Heart left ventricle (tissue), 16 donors: ENCODE data around the gene JUP. TPM values are rescaled to one million over a fixed set of nuclear protein-coding genes. Genes with fewer than 3 reads are reported as not detected.

Experiments used
- ATAC-seq, 4 donors: fragments of 200-7000 bp; cut with Tn5 transposase; one replicate each; pipeline ENCODE4 v1.9.1; 2020 to 2022; ENCODE audit warnings: moderate library complexity in 4 of 4, mild to moderate bottlenecking in 3 of 4, moderate number of reproducible peaks in 1 of 4
- DNase-seq, 5 donors: peaks; one replicate each; pipeline ENCODE4 v3.0.0-alpha.2; 2020
- H3K27ac ChIP-seq, 12 donors: fragments of 200-600 bp; sonication (generic) in 4 of 12; one replicate each; pipeline versions ENCODE4 v1.5.0 to v1.8.0; 2016 to 2022; ENCODE audit warnings: mild to moderate bottlenecking in 2 of 12
- H3K27me3 ChIP-seq, 9 donors: fragments of 200-600 bp; sonication (generic) in 2 of 9; one replicate each; pipeline versions ENCODE4 v1.5.1 to v1.8.0; 2016 to 2022; ENCODE audit warnings: mild to moderate bottlenecking in 3 of 9
- H3K36me3 ChIP-seq, 9 donors: fragments of 200-600 bp; sonication (generic) in 2 of 9; one replicate each; pipeline versions ENCODE4 v1.5.0 to v1.8.0; 2018 to 2022; ENCODE audit warnings: mild to moderate bottlenecking in 2 of 9
- H3K4me1 ChIP-seq, 12 donors: fragments of 200-600 bp; sonication (generic) in 4 of 12; one replicate each; pipeline versions ENCODE4 v1.5.0 to v1.8.0; 2016 to 2022; ENCODE audit warnings: mild to moderate bottlenecking in 3 of 12
- H3K4me3 ChIP-seq, 12 donors: fragments of 200-600 bp; sonication (generic) in 4 of 12; one replicate each; pipeline versions ENCODE4 v1.5.0 to v1.8.0; 2017 to 2022; ENCODE audit warnings: mild to moderate bottlenecking in 9 of 12, moderate library complexity in 4 of 12
- H3K9me3 ChIP-seq, 12 donors: fragments of 200-600 bp; sonication (generic) in 4 of 12; one replicate each; pipeline versions ENCODE4 v1.5.0 to v1.8.0; 2016 to 2022; ENCODE audit warnings: mild to moderate bottlenecking in 1 of 12
- CTCF ChIP-seq, 12 donors: fragments of 200-600 bp; sonication (generic) in 4 of 12; IDR thresholded peaks; one replicate each; pipeline versions ENCODE4 v1.5.0 to v1.8.0; 2018 to 2022; ENCODE audit warnings: antibody characterized with exemption in 12 of 12, mild to moderate bottlenecking in 5 of 12
- POLR2A ChIP-seq, 2 donors: fragments of 450-650 bp; IDR thresholded peaks; one replicate each; pipeline ENCODE4 v1.6.1; 2017; ENCODE audit warnings: antibody characterized with exemption in 2 of 2, mild to moderate bottlenecking in 2 of 2, moderate library complexity in 2 of 2
- WGBS, 4 donors: extraction: QIAGEN DNeasy Blood & Tissue Kit in 2 of 4; methylation state at CpG; one replicate each; pipeline versions ENCODE4 v1.1.5 to v1.1.7; 2013 to 2018; 5-methylcytosine and 5-hydroxymethylcytosine counted together
- intact Hi-C, 10 donors: fragments of 100-400 bp; cut with DNase I; formaldehyde crosslinking; loops; one replicate each; pipeline versions ENCODE4 v1.11.1 to v1.14.2; 2022
- polyA plus RNA-seq, 2 donors: library from polyadenylated mRNA; stranded (reverse); fragments of 200-250 nt; gene quantifications; one replicate each; pipeline ENCODE4 v1.2.3, GENCODE V29; 2013
- total RNA-seq, 9 donors: library from RNA; depleted of rRNA in 2 of 9; stranded (reverse); fragments of >200 nt in 2 of 9; fragmentation: NEBNext Ultra II Directional in 3 of 9; extraction: Animal tissue kit (Norgen Biotek cat#: 25700) in 3 of 9; gene quantifications; one replicate each; pipeline versions ENCODE4 v1.1.0 to v1.2.4, GENCODE V29; 2016 to 2023
- donor health status: ischemic (EF 13 %, LVEDD 7.1; RV severe dilation, severe dysfunction).
- donor health status: healthy with polysubstance abuse.
- donor health status: DM: no; HTN: yes; CAD: no.
- donor health status: DM: no; HTN: no; CAD: no.
- donor health status: ischemic (EF 25% LVEDD 6.9; RV normal size, moderate dysfunction).
- donor health status: ischemic (EF 25% LVEDD 5.7; RV mildly dilated, moderate dysfunction).
- donor health status: healthy.
- donor health status: DM: yes; HTN: yes; CAD: no.
- donor health status: ischemic (EF 35%, LVEDD 5.7; RV mildly dilated, moderate dysfunction).
- donor health status: nonischemic (EF 11% LVEDD 7.7; RV severe dilation, severe dysfunction).
- donor health status: DM: yes; HTN: yes; CAD: no.
- donor health status: PGD.
- donor health status: ischemic (EF 29% LVEDD 5.4; RV normal size, mild dysfunction).
- donor health status: nonischemic (EF 23%, LVEDD 6.1; RV moderate dilation, normal function).

Gene JUP
- total and polyA plus RNA-seq, 11 donors = 94.6 to 503 (median 159) TPM

GRCh38 chr17:41811549-41812380, 25.3 kb upstream of the JUP start, which contains the start of gene P3H4:
P3H4 (minus strand) TSS chr17:41811949; CDS start chr17:41811915, 34 bp downstream.
- DNase-seq = peak; percentile 74 to 87 (median 77)
- intact Hi-C loops = loop anchor here in 2 of 10 donors (2.0 to 10.0 kb wide), 2 partner anchors 23 to 73 kb away; no protein-coding TSS in a partner anchor
- Histone ChIP-seq H3K4me3 (peak within 1 kb of the TSS; percentile 62 to 93 (median 67)), H3K27ac (peak within 1 kb of the TSS in 11 of 12 donors; percentile 42 to 84 (median 68)), H3K27me3 (peaks cover 0 to 9% (median 0%) of the 10 kb centered on the region in 9 donors), H3K36me3 (peaks cover 0 to 3% (median 0%) of the 10 kb centered on the region in 9 donors), H3K4me1 (peaks cover 0 to 36% (median 18%) of the 10 kb centered on the region in 12 donors), H3K9me3 (no peaks in the 10 kb centered on the region)
- ATAC-seq = peak; percentile 28 to 87 (median 80)
- peak in 1 of 2 donors; percentile 53 for TF ChIP-seq POLR2A (IDR thresholded peaks at IDR 0.05)
- TF ChIP-seq CTCF (IDR thresholded peaks at IDR 0.05) = peak; percentile 42 to 89 (median 72)
- 0 to 1% (median 1%) methylated on average over 22 to 96 of the region's 96 CpGs for WGBS, 4 donors

GRCh38 chr17:41810659-41811548, 24.4 kb upstream of the JUP start:
- Histone ChIP-seq H3K36me3 (peaks cover 0 to 6% (median 0%) of the 10 kb centered on the region in 9 donors), H3K4me3 (peak overlapping the region; percentile 62 to 93 (median 67)), H3K9me3 (no peaks in the 10 kb centered on the region), H3K4me1 (peaks cover 0 to 36% (median 18%) of the 10 kb centered on the region in 12 donors), H3K27ac (peak overlapping the region in 11 of 12 donors; percentile 42 to 84 (median 68)), H3K27me3 (peaks cover 0 to 9% (median 0%) of the 10 kb centered on the region in 9 donors)
- 29 to 77% (median 36%) methylated on average over 18 to 58 of the region's 58 CpGs for WGBS, 4 donors
- DNase-seq (no peak), ATAC-seq (no peak)
- no peak for TF ChIP-seq CTCF (IDR thresholded peaks at IDR 0.05)
- TF ChIP-seq POLR2A (IDR thresholded peaks at IDR 0.05) = no peak
- intact Hi-C loops = loop anchor here in 1 of 10 donors (10.0 kb wide), 1 partner anchor 74 kb away; no protein-coding TSS in a partner anchor

- peaks cover 0 to 3% (median 0%) of the 10 kb centered on the region in 9 donors for H3K27me3 ChIP-seq
- no peaks in the 10 kb centered on the region for H3K9me3 ChIP-seq
- WGBS, 4 donors = 87 to 92% (median 90%) methylated on average over 6 to 8 of the region's 8 CpGs
- H3K4me1 ChIP-seq = peaks cover 0 to 22% (median 13%) of the 10 kb centered on the region in 12 donors
- intact Hi-C loops = no loop called here
- no peak overlapping the region for H3K27ac ChIP-seq
- no peak for DNase-seq
- H3K4me3 ChIP-seq = no peak overlapping the region
- TF ChIP-seq CTCF (IDR thresholded peaks at IDR 0.05) (no peak), POLR2A (IDR thresholded peaks at IDR 0.05) (no peak)
- no peak for ATAC-seq
- H3K36me3 ChIP-seq = peaks cover 0 to 7% (median 0%) of the 10 kb centered on the region in 9 donors
Observed at GRCh38 chr17:41806685-41807445, 20.4 kb upstream of the JUP start.
